Esophagus muscularis mucosa (tissue), 4 donors: ENCODE data around the gene DOCK7. TPM values are rescaled to one million over a fixed set of nuclear protein-coding genes. Genes with fewer than 3 reads are reported as not detected.
"Not testable (repeated sequence)": the region's sequence is repeated elsewhere in the genome, so short reads cannot be mapped to it uniquely, and the experiment has no call there.

Experiments used
- DNase-seq: peaks from one replicate; pipeline ENCODE4 v3.0.0-alpha.2; 2017; ENCODE audit errors: extremely low spot score
- H3K27ac ChIP-seq, 4 donors: fragments of 200-600 bp; sonication (generic); replicated peaks in 1 of 4; 1 replicate in 3 of 4; 2 replicates in 1 of 4; pipeline ENCODE4 v1.5.1; 2016 to 2019; ENCODE audit warnings: mild to moderate bottlenecking in 1 of 4
- H3K27me3 ChIP-seq, 4 donors: fragments of 200-600 bp; sonication (generic); one replicate each; pipeline versions ENCODE4 v1.5.1 to v1.6.0; 2016 to 2019
- H3K36me3 ChIP-seq, 4 donors: fragments of 200-600 bp; sonication (generic); one replicate each; pipeline ENCODE4 v1.5.1; 2016 to 2019
- H3K4me1 ChIP-seq, 4 donors: fragments of 200-600 bp; sonication (generic); one replicate each; pipeline ENCODE4 v1.5.1; 2016 to 2019
- H3K4me3 ChIP-seq, 4 donors: fragments of 200-600 bp; sonication (generic); 1 replicate in 2 of 4; 2 replicates in 2 of 4; pipeline ENCODE4 v1.5.1; 2016 to 2019; ENCODE audit warnings: mild to moderate bottlenecking in 4 of 4, moderate library complexity in 1 of 4
- H3K9me3 ChIP-seq, 4 donors: fragments of 200-600 bp; sonication (generic); 1 replicate in 3 of 4; 2 replicates in 1 of 4; pipeline ENCODE4 v1.5.1; 2016 to 2019
- EP300 ChIP-seq: sonication (generic); formaldehyde crosslinking; IDR thresholded peaks from one replicate; pipeline ENCODE4 v1.6.1; 2017; ENCODE audit warnings: antibody characterized with exemption
- POLR2A ChIP-seq: fragments of 450-650 bp; IDR thresholded peaks from one replicate; pipeline ENCODE4 v1.6.1; 2017; ENCODE audit warnings: antibody characterized with exemption, moderate library complexity, mild to moderate bottlenecking, low read depth
- POLR2AphosphoS5 ChIP-seq, 2 donors: sonication (generic); formaldehyde crosslinking; IDR thresholded peaks; one replicate each; pipeline ENCODE4 v1.6.1; 2017; ENCODE audit warnings: antibody characterized with exemption in 2 of 2
- WGBS: methylation state at CpG from one replicate; pipeline ENCODE4 v1.1.5; 2018; 5-methylcytosine and 5-hydroxymethylcytosine counted together
- intact Hi-C: fragments of 100-400 bp; cut with DNase I; formaldehyde crosslinking; loops from one replicate; pipeline ENCODE4 v1.15.1; 2023
- total RNA-seq, 4 donors: library from RNA; depleted of rRNA; stranded (reverse); fragments of >200 nt; gene quantifications; one replicate each; pipeline versions ENCODE4 v1.1.0 to v1.2.1, GENCODE V29; 2016
- TF ChIP-seq, protein P1 (sequence below), 3 experiments: fragments of 200-600 bp in 2 of 3; fragments of 450-650 bp in 1 of 3; sonication (generic) in 2 of 3; IDR thresholded peaks; one replicate each; pipeline ENCODE4 v1.5.1; 2017 to 2019; ENCODE audit warnings: antibody characterized with exemption in 3 of 3, mild to moderate bottlenecking in 2 of 3, moderate library complexity in 1 of 3

Gene DOCK7
- total RNA-seq, 4 donors from 2014 or later = 27.7 to 66.7 (median 30.5) TPM

DNA sequence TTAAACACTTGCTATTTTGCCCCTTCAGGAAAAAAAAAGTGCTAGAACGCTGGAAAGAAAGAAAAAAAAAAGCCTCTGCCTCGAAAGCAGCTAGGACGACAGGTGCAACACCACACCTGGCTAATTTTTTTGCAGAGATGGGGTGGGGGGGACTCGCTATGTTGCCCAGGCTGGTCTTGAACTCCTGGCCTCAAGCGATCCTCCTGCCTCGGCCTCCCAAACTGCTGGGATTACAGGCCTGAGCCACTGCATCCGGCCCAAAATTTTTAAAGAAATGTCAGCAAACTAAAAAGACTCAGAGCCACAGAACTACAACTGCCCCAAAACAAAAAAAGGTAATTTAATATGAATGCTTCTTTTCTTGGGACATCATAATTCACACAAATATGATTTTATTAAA is 1.4 kb downstream of the DOCK7 start:
- Histone ChIP-seq H3K27me3 (no peaks in the 10 kb centered on the region), H3K36me3 (no peaks in the 10 kb centered on the region), H3K27ac (peak overlapping the region in 3 of 4 donors; percentile 88 to 92 (median 91)), H3K9me3 (no peaks in the 10 kb centered on the region), H3K4me3 (peak overlapping the region; percentile 92 to 98 (median 96)), H3K4me1 (peaks cover 28 to 83% (median 69%) of the 10 kb centered on the region in 4 donors)
- DNase-seq = no peak
- intact Hi-C loops = loop anchor here (5.0 to 10.0 kb wide), 2 partner anchors 60 to 252 kb away; partner anchors contain the start of gene USP1
- TF ChIP-seq EP300 (no peak), POLR2A (no peak), POLR2AphosphoS5 (IDR thresholded peaks at IDR 0.05) (no peak)
- TF ChIP-seq, protein P1, sequence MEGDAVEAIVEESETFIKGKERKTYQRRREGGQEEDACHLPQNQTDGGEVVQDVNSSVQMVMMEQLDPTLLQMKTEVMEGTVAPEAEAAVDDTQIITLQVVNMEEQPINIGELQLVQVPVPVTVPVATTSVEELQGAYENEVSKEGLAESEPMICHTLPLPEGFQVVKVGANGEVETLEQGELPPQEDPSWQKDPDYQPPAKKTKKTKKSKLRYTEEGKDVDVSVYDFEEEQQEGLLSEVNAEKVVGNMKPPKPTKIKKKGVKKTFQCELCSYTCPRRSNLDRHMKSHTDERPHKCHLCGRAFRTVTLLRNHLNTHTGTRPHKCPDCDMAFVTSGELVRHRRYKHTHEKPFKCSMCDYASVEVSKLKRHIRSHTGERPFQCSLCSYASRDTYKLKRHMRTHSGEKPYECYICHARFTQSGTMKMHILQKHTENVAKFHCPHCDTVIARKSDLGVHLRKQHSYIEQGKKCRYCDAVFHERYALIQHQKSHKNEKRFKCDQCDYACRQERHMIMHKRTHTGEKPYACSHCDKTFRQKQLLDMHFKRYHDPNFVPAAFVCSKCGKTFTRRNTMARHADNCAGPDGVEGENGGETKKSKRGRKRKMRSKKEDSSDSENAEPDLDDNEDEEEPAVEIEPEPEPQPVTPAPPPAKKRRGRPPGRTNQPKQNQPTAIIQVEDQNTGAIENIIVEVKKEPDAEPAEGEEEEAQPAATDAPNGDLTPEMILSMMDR (IDR thresholded peaks at IDR 0.05) = no peak
- WGBS = 85% methylated on average over 7 of the region's 7 CpGs

DNA sequence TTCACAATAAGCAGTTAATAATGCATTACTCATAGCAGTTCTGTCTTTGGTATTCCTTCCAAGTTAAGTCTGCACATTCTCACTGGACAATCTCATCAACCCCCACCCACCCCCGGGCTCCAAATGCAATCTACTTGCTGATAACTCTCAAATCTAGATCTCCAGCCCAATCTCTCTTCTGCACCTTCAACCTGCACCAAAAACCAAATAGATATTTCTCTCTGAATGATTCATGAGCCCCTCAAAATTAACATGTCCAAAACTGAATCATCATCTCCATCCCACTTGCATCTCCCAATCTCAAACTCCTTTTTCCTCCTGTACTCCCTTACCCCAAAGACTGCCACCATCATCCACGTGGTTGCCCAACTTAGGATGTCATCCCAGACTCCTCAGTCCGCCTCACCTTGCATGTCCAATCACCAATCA is 2.7 kb downstream of the DOCK7 start:
- no peaks in the 10 kb centered on the region for H3K9me3 ChIP-seq
- H3K27me3 ChIP-seq = no peaks in the 10 kb centered on the region
- TF ChIP-seq, protein P1 (IDR thresholded peaks at IDR 0.05) = no peak
- TF ChIP-seq EP300 (no peak), POLR2AphosphoS5 (IDR thresholded peaks at IDR 0.05) (no peak), POLR2A (no peak)
- peaks cover 22 to 70% (median 55%) of the 10 kb centered on the region in 4 donors for H3K4me1 ChIP-seq
- H3K27ac ChIP-seq = no peak overlapping the region
- intact Hi-C loops = loop anchor here (5.0 to 10.0 kb wide), 2 partner anchors 62 to 251 kb away; partner anchors contain the start of gene USP1
- H3K36me3 ChIP-seq = no peaks in the 10 kb centered on the region
- no peak for DNase-seq
- H3K4me3 ChIP-seq = no peak overlapping the region
- WGBS = 67% methylated on average over 3 of the region's 3 CpGs

DNA sequence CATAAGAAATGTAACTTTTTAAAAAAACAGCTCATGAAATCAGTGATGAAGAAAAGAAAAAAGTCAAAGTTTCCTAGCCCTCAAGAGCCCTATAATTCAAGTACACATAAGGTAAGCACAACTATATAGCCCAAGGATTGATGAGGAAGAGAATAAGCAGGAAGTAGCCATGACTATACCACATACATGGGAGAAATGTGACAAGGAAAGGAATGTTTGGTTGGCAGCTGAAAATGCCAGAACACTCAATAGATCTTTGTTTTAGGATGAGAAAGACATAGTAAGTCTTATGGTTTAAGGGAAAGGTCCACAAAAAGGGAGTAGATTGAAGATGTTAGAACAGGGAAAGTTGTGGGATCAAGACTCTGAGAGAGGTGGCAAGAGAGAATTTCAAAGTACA is 5.7 kb downstream of the DOCK7 start:
- H3K9me3 ChIP-seq = no peaks in the 10 kb centered on the region
- H3K27me3 ChIP-seq = no peaks in the 10 kb centered on the region
- TF ChIP-seq EP300 (no peak), POLR2A (no peak), POLR2AphosphoS5 (IDR thresholded peaks at IDR 0.05) (no peak)
- TF ChIP-seq, protein P1 (IDR thresholded peaks at IDR 0.05) = no peak
- peaks cover 11 to 50% (median 37%) of the 10 kb centered on the region in 4 donors for H3K4me1 ChIP-seq
- intact Hi-C loops = loop anchor here (10.0 kb wide), 1 partner anchor 248 kb away; the partner anchor contains the start of gene USP1
- H3K36me3 ChIP-seq = no peaks in the 10 kb centered on the region
- H3K4me3 ChIP-seq = no peak overlapping the region
- no peak overlapping the region for H3K27ac ChIP-seq
- DNase-seq = no peak

DNA sequence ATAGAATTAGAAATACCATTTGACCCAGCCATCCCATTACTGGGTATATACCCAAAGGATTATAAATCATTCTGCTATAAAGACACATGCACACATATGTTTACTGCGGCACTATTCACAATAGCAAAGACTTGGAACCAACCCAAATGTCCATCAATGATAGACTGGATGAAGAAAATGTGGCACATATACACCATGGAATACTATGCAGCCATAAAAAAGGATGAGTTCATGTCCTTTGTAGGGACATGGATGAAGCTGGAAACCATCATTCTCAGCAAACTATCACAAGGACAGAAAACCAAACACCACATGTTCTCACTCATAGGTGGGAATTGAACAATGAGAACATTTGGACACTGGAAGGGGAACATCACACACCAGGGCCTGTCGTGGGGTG is 7.2 kb downstream of the DOCK7 start:
- WGBS = 96% methylated on average over 2 of the region's 2 CpGs
- not testable (repeated sequence) for H3K27me3 ChIP-seq, DNase-seq, H3K4me3 ChIP-seq, H3K9me3 ChIP-seq, H3K36me3 ChIP-seq, H3K27ac ChIP-seq
- intact Hi-C loops = loop anchor here (10.0 kb wide), 1 partner anchor 246 kb away; the partner anchor contains the start of gene USP1
- peaks cover 4 to 51% (median 32%) of the 10 kb centered on the region in 4 donors for H3K4me1 ChIP-seq

DNA sequence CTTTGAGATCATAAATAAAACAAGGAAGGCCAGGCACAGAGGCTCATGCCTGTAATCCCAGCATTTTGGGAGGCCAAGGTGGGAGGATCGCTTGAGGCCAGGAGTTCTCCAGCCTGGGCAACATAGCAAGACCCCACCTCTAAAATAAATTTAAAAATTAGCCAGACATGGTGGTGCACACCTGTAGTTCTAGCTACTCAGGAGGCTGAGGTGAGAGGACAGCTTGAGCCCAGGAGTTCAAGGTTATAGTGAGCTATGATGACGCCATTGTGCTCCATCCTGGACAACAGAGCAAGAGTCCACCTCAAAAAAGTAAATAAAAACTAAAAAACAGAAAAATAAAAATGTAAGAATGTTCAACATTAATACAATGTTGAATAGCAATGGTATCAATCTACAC is 10.4 kb downstream of the DOCK7 start:
- H3K4me3 ChIP-seq, H3K9me3 ChIP-seq, DNase-seq, intact Hi-C loops, H3K27ac ChIP-seq, H3K27me3 ChIP-seq, H3K36me3 ChIP-seq: not testable (repeated sequence)
- peaks cover 0 to 31% (median 19%) of the 10 kb centered on the region in 4 donors for H3K4me1 ChIP-seq
- 93% methylated on average over 2 of the region's 2 CpGs for WGBS
